SU-DHL-6 (cell line): ENCODE results near the gene ZNF276.

ENCODE experiments used
- CTCF ChIP-seq: fragments of 200-600 bp; sonication (generic); IDR thresholded peaks from one replicate; pipeline ENCODE4 v1.5.1; 2017; ENCODE audit warnings: antibody characterized with exemption, mild to moderate bottlenecking, low read length, moderate library complexity; ENCODE audit not compliant: insufficient read depth, poor library complexity, severe bottlenecking
- EZH2phosphoT487 ChIP-seq: fragments of 200-600 bp; sonication (generic), shearing (Covaris generic); conservative IDR thresholded peaks from 2 replicates; pipeline ENCODE4 v1.6.1; 2018; ENCODE audit warnings: mild to moderate bottlenecking, antibody characterized with exemption, low read length, moderate library complexity, mixed read lengths

GRCh38 chr16:89739383-89739782, 18.0 kb downstream of the ZNF276 start:
- no peak for TF ChIP-seq CTCF
- TF ChIP-seq EZH2phosphoT487, result no peak
